ENCODE measurements around the gene SERPINB10. TPM values are rescaled to one million over a fixed set of nuclear protein-coding genes. Genes with fewer than 3 reads are reported as not detected.

Gene SERPINB10
- total and polyA plus RNA-seq, 9 of the 15 experiments (the other 6 are each of a cell fraction or from before 2014, with no cell fraction given) = not detected

GRCh38 chr18:63964908-63965307, 57.1 kb downstream of the SERPINB10 start:
- ChIA-PET CTCF (ENCODE audit: low intra/inter-chr PET ratio) (no interaction called here), POLR2A (no interaction called here)
- no peaks in the 10 kb centered on the region for H4K20me1 ChIP-seq (replicated peaks; ENCODE audit: control insufficient read depth, insufficient read depth, low read length)
- no peak overlapping the region for H2AFZ ChIP-seq (ENCODE audit: low read depth, low read length)
- no peak overlapping the region for H3K9ac ChIP-seq (ENCODE audit: insufficient read depth in 1 of 2, low read depth in 2 of 2, low read length in 2 of 2)
- intact Hi-C loops (cut with micrococcal nuclease) (no loop called here), in situ Hi-C loops (cut with MboI) (no loop called here)
- no peaks in the 10 kb centered on the region for H3K9me1 ChIP-seq (ENCODE audit: control insufficient read depth, insufficient read depth, low read length)
- H3K27me3 ChIP-seq (ENCODE audit: control insufficient read depth in 2 of 2, insufficient read depth in 2 of 2, low read length in 2 of 2) = no peaks in the 10 kb centered on the region
- H3K36me3 ChIP-seq (ENCODE audit: control insufficient read depth, insufficient read depth, low read length) = no peaks in the 10 kb centered on the region
- ATAC-seq = no peak
- H3K4me3 ChIP-seq = no peak overlapping the region
- H3K27ac ChIP-seq (ENCODE audit: extremely low read depth, low read depth, low read length) = no peak overlapping the region
- no peak for FAIRE-seq
- no TSS peak for BruUV-seq (replicated peaks)
- peaks cover 0 to 2% of the 10 kb centered on the region in 2 experiments; a peak in 1 of 5 replicates for H3K4me1 ChIP-seq (replicated peaks in 1 of 2; ENCODE audit: control insufficient read depth in 2 of 2, insufficient read depth in 2 of 2, low read length in 2 of 2)
- TF ChIP-seq E2F4 (CRISPR knock-in tag; IDR thresholded peaks at IDR 0.05; ENCODE audit: low read depth) = no peak
- TF ChIP-seq ZNF143 (CRISPR knock-in tag; IDR thresholded peaks at IDR 0.05) = no peak
- no peak for TF ChIP-seq XRCC3 (IDR thresholded peaks at IDR 0.05)
- TF ChIP-seq SPI1 (IDR thresholded peaks at IDR 0.05; ENCODE audit: borderline replicate concordance, low read depth, low read length) = no peak
- TF ChIP-seq CGGBP1 (CRISPR knock-in tag; IDR thresholded peaks at IDR 0.05) = no peak
- TF ChIP-seq IRF9 (tag; IDR thresholded peaks at IDR 0.05) = no peak
- TF ChIP-seq RAD21 (CRISPR knock-in tag; conservative IDR thresholded peaks at IDR 0.05 in 1 of 2, IDR thresholded peaks at IDR 0.05 in 1 of 2) = no peak
- TF ChIP-seq HDAC6 (IDR thresholded peaks at IDR 0.05; ENCODE audit: low read depth, low read length) = no peak
- no peak for DNase-seq (ENCODE audit: extremely low read depth in 1 of 4, low spot score in 3 of 4)
- H3K4me2 ChIP-seq (ENCODE audit: insufficient read depth, low read length) = no peak overlapping the region
- H3K9me3 ChIP-seq (replicated peaks; ENCODE audit: control insufficient read depth, insufficient read depth, low read depth, low read length) = no peaks in the 10 kb centered on the region
- no peaks in the 10 kb centered on the region for H3K79me2 ChIP-seq (ENCODE audit: control insufficient read depth, insufficient read depth, low read length)
